ENCODE measurements around the gene G3BP1. TPM values are rescaled to one million over a fixed set of nuclear protein-coding genes. Genes with fewer than 3 reads are reported as not detected.

Gene G3BP1
- total and polyA plus RNA-seq, 2 of the 13 experiments (the other 11 are each of a cell fraction or from before 2014, with no cell fraction given) = 36.7 to 320 TPM

- TF ChIP-seq HIC2 (CRISPR knock-in tag; IDR thresholded peaks at IDR 0.05; ENCODE audit: low read depth) (no peak; the same call in 1 of the 2 replicates), RFXAP (CRISPR knock-in tag; IDR thresholded peaks at IDR 0.05; ENCODE audit: borderline replicate concordance) (peak; percentile 85; the same call in 1 of the 2 replicates), MAZ (IDR thresholded peaks at IDR 0.05; ENCODE audit: borderline replicate concordance, low read depth, low read length) (0 out of 2 replicates have a peak, but pooled peaks have one; percentile 61), MAZ (CRISPR knock-in tag; IDR thresholded peaks at IDR 0.05; ENCODE audit: low read depth) (peak; percentile 73; the same call in 1 of the 2 replicates), ZZZ3 (CRISPR knock-in tag; IDR thresholded peaks at IDR 0.05; ENCODE audit: borderline replicate concordance) (no peak; the same call in 1 of the 2 replicates), ZBTB43 (CRISPR knock-in tag; conservative IDR thresholded peaks at IDR 0.05) (peak; percentile 65; the same call in 1 of the 2 replicates), TFDP1 (CRISPR knock-in tag; IDR thresholded peaks at IDR 0.05; ENCODE audit: borderline replicate concordance) (peak; percentile 45; the same call in 1 of the 2 replicates), JUND (CRISPR knock-in tag; IDR thresholded peaks at IDR 0.05) (no peak), TOPORS (CRISPR knock-in tag; IDR thresholded peaks at IDR 0.05) (0 out of 2 replicates have a peak, but pooled peaks have one; percentile 39), TOE1 (CRISPR knock-in tag; IDR thresholded peaks at IDR 0.05) (0 out of 2 replicates have a peak, but pooled peaks have one; percentile 21), KLF16 (CRISPR knock-in tag; IDR thresholded peaks at IDR 0.05) (peak in 1 of 2 experiments; percentile 88; a peak in 2 of 4 replicates), SP5 (CRISPR knock-in tag; IDR thresholded peaks at IDR 0.05; ENCODE audit: borderline replicate concordance, low read depth) (peak; percentile 10; the same call in 1 of the 2 replicates), SKIL (CRISPR knock-in tag; IDR thresholded peaks at IDR 0.05; ENCODE audit: borderline replicate concordance) (no peak), ZNF569 (CRISPR knock-in tag; IDR thresholded peaks at IDR 0.05; ENCODE audit: borderline replicate concordance) (no peak), DMAP1 (CRISPR knock-in tag; IDR thresholded peaks at IDR 0.05) (peak; percentile 96), BRD4 (CRISPR knock-in tag; IDR thresholded peaks at IDR 0.05) (no peak), ZNF547 (CRISPR knock-in tag; IDR thresholded peaks at IDR 0.05) (no peak), SAP130 (CRISPR knock-in tag; IDR thresholded peaks at IDR 0.05; ENCODE audit: low read depth) (peak; percentile 90), ATM (IDR thresholded peaks at IDR 0.05; ENCODE audit: borderline replicate concordance) (no peak), MTA1 (CRISPR knock-in tag; IDR thresholded peaks at IDR 0.05; ENCODE audit: borderline replicate concordance) (no peak), TBL1XR1 (IDR thresholded peaks at IDR 0.05; ENCODE audit: borderline replicate concordance, low read length, partially characterized antibody) (no peak), PITX1 (CRISPR knock-in tag; IDR thresholded peaks at IDR 0.05) (peak; percentile 57), ZNF441 (CRISPR knock-in tag; IDR thresholded peaks at IDR 0.05; ENCODE audit: borderline replicate concordance) (no peak), RARG (CRISPR knock-in tag; IDR thresholded peaks at IDR 0.05; ENCODE audit: low read depth) (no peak)
Measured at GRCh38 chr5:151771259-151772028, at the start of gene G3BP1 (continued).

Data from HepG2 (cell line).